K562 (cell line): ENCODE measurements around the gene CEACAM20. TPM values are rescaled to one million over a fixed set of nuclear protein-coding genes. Genes with fewer than 3 reads are reported as not detected.

Source experiments
- ATAC-seq: fragments of 200-7000 bp; cut with Tn5 transposase; 3 replicates; pipeline ENCODE4 v1.9.1; 2020; ENCODE audit warnings: moderate library complexity
- BruUV-seq: library from RNA; stranded (reverse); fragments of 400-500 nt; replicated peaks from 2 replicates; lab custom pipeline; 2021; lab: Mats Ljungman, UMichigan
- CTCF ChIA-PET: fragments of 300-600 bp; formaldehyde crosslinking; extraction: SDS; loops from one replicate; lab custom pipeline; 2021; ENCODE audit warnings: low intra/inter-chr PET ratio; lab: Yijun Ruan, JAX
- POLR2A ChIA-PET: fragments of 300-600, 350-650 bp; sonication (Branson Sonifier 250); formaldehyde crosslinking; extraction: SDS; loops from one replicate; lab custom pipeline; 2021; ENCODE audit warnings: antibody characterized with exemption, inconsistent platforms; lab: Yijun Ruan, JAX
- DNase-seq, 4 experiments: peaks; one replicate each; pipeline versions ENCODE4 v3.0.0 to v3.0.0-alpha.2; 2011 to 2018; ENCODE audit warnings: low spot score in 3 of 4, mixed read lengths in 3 of 4; ENCODE audit errors: extremely low read depth in 1 of 4
- FAIRE-seq: peaks from 2 replicates; lab custom pipeline; 2011; peaks lifted over from hg19 to GRCh38; lab: Jason Lieb, UNC
- H2AFZ ChIP-seq: 2 replicates; pipeline ENCODE4 v1.6.0; 2011; ENCODE audit warnings: low read depth, low read length, control low read depth, inconsistent platforms
- H3K27ac ChIP-seq: fragments of 200-600 bp; 3 replicates; pipeline ENCODE4 v1.8.0; 2011; ENCODE audit warnings: low read depth, mild to moderate bottlenecking, control low read depth, inconsistent platforms, low read length, moderate library complexity, mixed read lengths; ENCODE audit errors: extremely low read depth
- H3K27me3 ChIP-seq, 2 experiments: fragments of 300-600 bp in 1 of 2; 2 replicates in 1 of 2; 3 replicates in 1 of 2; pipeline versions ENCODE4 v1.6.0 to v1.8.0; 2011; ENCODE audit warnings: inconsistent platforms in 2 of 2, low read length in 2 of 2, mild to moderate bottlenecking in 1 of 2, mixed read lengths in 1 of 2, moderate library complexity in 1 of 2; ENCODE audit not compliant: control insufficient read depth in 2 of 2, insufficient read depth in 2 of 2
- H3K36me3 ChIP-seq: fragments of 300-600 bp; 3 replicates; pipeline ENCODE4 v1.8.0; 2011; ENCODE audit warnings: mild to moderate bottlenecking, low read length, inconsistent platforms; ENCODE audit not compliant: control insufficient read depth, insufficient read depth
- H3K4me1 ChIP-seq, 2 experiments: fragments of 200-600 bp in 1 of 2; replicated peaks in 1 of 2; 2 replicates in 1 of 2; 3 replicates in 1 of 2; pipeline versions ENCODE4 v1.5.1 to v1.8.0; 2011; ENCODE audit warnings: inconsistent platforms in 2 of 2, low read length in 2 of 2, mild to moderate bottlenecking in 1 of 2, mixed read lengths in 1 of 2, moderate library complexity in 1 of 2; ENCODE audit not compliant: control insufficient read depth in 2 of 2, insufficient read depth in 2 of 2
- H3K4me2 ChIP-seq: 2 replicates; pipeline ENCODE4 v1.6.1; 2011; ENCODE audit warnings: low read length, control low read depth, inconsistent platforms, mixed read lengths; ENCODE audit not compliant: insufficient read depth
- H3K4me3 ChIP-seq: fragments of 200-600 bp; sonication (generic), shearing (Covaris generic); 2 replicates; pipeline ENCODE4 v1.5.1; 2016; ENCODE audit warnings: control low read depth, inconsistent platforms
- H3K79me2 ChIP-seq: fragments of 200-600 bp; 3 replicates; pipeline ENCODE4 v1.8.0; 2011; ENCODE audit warnings: low read length, inconsistent platforms; ENCODE audit not compliant: control insufficient read depth, insufficient read depth
- H3K9ac ChIP-seq, 2 experiments: 2 replicates each; pipeline versions ENCODE4 v1.6.0 to v1.6.1; 2011; ENCODE audit warnings: low read depth in 2 of 2, low read length in 2 of 2, control low read depth in 1 of 2, inconsistent platforms in 1 of 2, mild to moderate bottlenecking in 1 of 2, mixed read lengths in 1 of 2; ENCODE audit not compliant: insufficient read depth in 1 of 2
- H3K9me1 ChIP-seq: one replicate; pipeline ENCODE4 v1.6.0; 2011; ENCODE audit warnings: inconsistent platforms, mild to moderate bottlenecking, low read length, moderate library complexity; ENCODE audit not compliant: control insufficient read depth, insufficient read depth
- H3K9me3 ChIP-seq: replicated peaks from 2 replicates; pipeline ENCODE4 v1.5.1; 2011; ENCODE audit warnings: low read depth, low read length, inconsistent platforms; ENCODE audit not compliant: control insufficient read depth, insufficient read depth
- H4K20me1 ChIP-seq: replicated peaks from 2 replicates; pipeline ENCODE4 v1.6.1; 2011; ENCODE audit warnings: low read length, inconsistent platforms, mixed read lengths; ENCODE audit not compliant: control insufficient read depth, insufficient read depth
- ATF7 ChIP-seq: fragments of 450-650 bp; IDR thresholded peaks from 2 replicates; pipeline ENCODE4 v1.7.1; 2014; ENCODE audit warnings: mild to moderate bottlenecking, moderate library complexity
- ELF2 ChIP-seq: fragments of 250-450 bp; sonication (Bioruptor Pico); IDR thresholded peaks from 2 replicates; pipeline ENCODE4 v1.5.0; 2021; ENCODE audit warnings: mild to moderate bottlenecking
- ELF4 ChIP-seq: fragments of 450-650 bp; formaldehyde crosslinking; IDR thresholded peaks from 2 replicates; pipeline ENCODE4 v1.4.0; 2022; ENCODE audit warnings: missing genetic modification characterization
- NFRKB ChIP-seq: fragments of 450-650 bp; IDR thresholded peaks from 2 replicates; pipeline ENCODE4 v1.6.1; 2016; ENCODE audit warnings: low read depth
- TFAM ChIP-seq: fragments of 250-450 bp; sonication (Bioruptor Pico); conservative IDR thresholded peaks from 2 replicates; pipeline ENCODE4 v1.5.0; 2021; ENCODE audit warnings: mild to moderate bottlenecking, moderate library complexity
- WGBS: fragments of 100-300 bp; shearing (Covaris generic); methylation state at CpG from one replicate; pipeline ENCODE4 v1.1.6; 2016; ENCODE audit warnings: low coverage, mixed read lengths; ENCODE audit not compliant: insufficient coverage; ENCODE audit errors: missing lambda C conversion rate; 5-methylcytosine and 5-hydroxymethylcytosine counted together
- in situ Hi-C: fragments of 300-500 bp; cut with MboI; formaldehyde crosslinking; loops from 4 replicates; pipeline ENCODE4 v1.15.0; 2018; ENCODE audit warnings: inconsistent platforms, mixed read lengths
- intact Hi-C: fragments of 100-400 bp; cut with micrococcal nuclease; formaldehyde crosslinking; loops from 2 replicates; pipeline ENCODE4 v1.14.2; 2022
- polyA plus RNA-seq, 8 experiments: library from polyadenylated mRNA; depleted of rRNA in 4 of 8; stranded (reverse) in 5 of 8; unstranded in 3 of 8; fragments of >200 nt; fragmentation: Nextera tagmentation in 2 of 8; fragmentation: Illumina TruSeq in 1 of 8; extraction: Ambion mirVana in 2 of 8; extraction: Trizol in 1 of 8; gene quantifications; 2 replicates each; pipeline versions ENCODE4 v1.2.1 to v1.2.3, GENCODE V29; 2011 to 2014; ENCODE audit warnings: inconsistent platforms in 1 of 8, missing spikeins in 1 of 8
- total RNA-seq, 7 experiments: library from RNA; depleted of rRNA in 6 of 7; stranded (reverse); fragments of >200 nt in 6 of 7; fragmentation: Illumina TruSeq in 2 of 7; extraction: Trizol in 2 of 7; gene quantifications; 2 replicates each; pipeline versions ENCODE4 v1.2.1 to v1.2.3, GENCODE V29; 2011 to 2021; ENCODE audit warnings: low replicate concordance in 1 of 7
- TF ChIP-seq, protein P1 (sequence below): sonication (generic); formaldehyde crosslinking; IDR thresholded peaks from 2 replicates; pipeline ENCODE4 v1.5.0; 2020; ENCODE audit warnings: missing genetic modification reagents
- TF ChIP-seq, protein P2 (sequence below): IDR thresholded peaks from 3 replicates; pipeline ENCODE4 v1.6.1; 2011; ENCODE audit warnings: borderline replicate concordance, mild to moderate bottlenecking, moderate library complexity; ENCODE audit not compliant: insufficient read length; ENCODE audit errors: extremely low read depth
- TF ChIP-seq, protein P3 (sequence below): fragments of 450-650 bp; formaldehyde crosslinking; IDR thresholded peaks from 2 replicates; pipeline ENCODE4 v1.4.0; 2022; ENCODE audit warnings: missing genetic modification characterization

Gene CEACAM20
- total and polyA plus RNA-seq, 9 of the 15 experiments (the other 6 are each of a cell fraction or from before 2014, with no cell fraction given): not detected

DNA sequence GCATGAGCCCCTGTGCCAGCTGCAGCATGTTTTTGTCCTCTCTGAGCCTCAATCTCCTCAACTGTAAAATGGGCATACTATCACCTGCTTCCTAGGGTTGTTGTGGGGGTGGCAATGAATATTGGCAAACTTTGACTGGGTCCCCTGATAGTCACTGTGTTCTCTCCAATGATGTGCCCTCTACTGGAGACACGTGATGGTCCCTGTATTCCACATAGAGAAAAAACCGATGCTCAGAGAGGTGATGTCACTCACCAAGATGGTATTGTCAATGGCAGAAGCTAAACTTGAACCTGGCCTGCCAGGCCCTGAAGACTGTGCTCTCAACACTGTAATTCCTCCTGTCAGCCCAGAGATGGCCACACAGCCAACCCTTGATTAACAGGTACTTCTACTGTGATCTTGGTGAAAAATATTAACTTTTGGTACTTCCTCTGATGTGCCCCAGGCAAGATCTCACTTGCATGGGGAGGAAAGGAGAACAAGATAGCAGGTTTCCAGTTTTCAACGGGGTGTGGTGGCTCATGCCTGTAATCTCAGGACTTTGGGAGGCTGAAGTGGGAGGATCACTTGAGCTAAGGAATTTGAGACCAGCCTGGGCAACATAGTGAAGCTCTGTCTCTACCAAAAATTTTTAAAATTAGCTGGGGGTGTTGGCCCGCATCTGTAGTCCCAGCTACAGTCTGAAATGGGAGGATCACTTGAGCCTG lies 3.6 kb downstream of the CEACAM20 start:
- ATAC-seq (peak; percentile 64; the same call in 2 of the 3 replicates), DNase-seq (no peak), FAIRE-seq (no peak)
- intact Hi-C loops: no loop called here
- no peaks in the 10 kb centered on the region for H3K9me3 ChIP-seq
- in situ Hi-C loops: no loop called here
- no peak overlapping the region for H3K4me3 ChIP-seq
- H3K27me3 ChIP-seq: peaks cover 17 to 51% of the 10 kb centered on the region in 2 experiments; a peak in 4 of 5 replicates
- no peaks in the 10 kb centered on the region for H4K20me1 ChIP-seq
- no TSS peak for BruUV-seq
- CTCF ChIA-PET: no interaction called here
- no peaks in the 10 kb centered on the region for H3K9me1 ChIP-seq
- H3K27ac ChIP-seq: no peak overlapping the region
- H2AFZ ChIP-seq: no peak overlapping the region
- no peaks in the 10 kb centered on the region for H3K79me2 ChIP-seq
- TF ChIP-seq ELF2 (CRISPR knock-in tag) (no peak), ATF7 (peak; percentile 17; the same call in 1 of the 2 replicates)
- TF ChIP-seq, protein P1, sequence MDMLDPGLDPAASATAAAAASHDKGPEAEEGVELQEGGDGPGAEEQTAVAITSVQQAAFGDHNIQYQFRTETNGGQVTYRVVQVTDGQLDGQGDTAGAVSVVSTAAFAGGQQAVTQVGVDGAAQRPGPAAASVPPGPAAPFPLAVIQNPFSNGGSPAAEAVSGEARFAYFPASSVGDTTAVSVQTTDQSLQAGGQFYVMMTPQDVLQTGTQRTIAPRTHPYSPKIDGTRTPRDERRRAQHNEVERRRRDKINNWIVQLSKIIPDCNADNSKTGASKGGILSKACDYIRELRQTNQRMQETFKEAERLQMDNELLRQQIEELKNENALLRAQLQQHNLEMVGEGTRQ (CRISPR knock-in tag): 0 out of 2 replicates have a peak, but pooled peaks have one; percentile 34
- TF ChIP-seq, all 486 proteins: peak for 2
- POLR2A ChIA-PET: interaction anchor here (0.6 to 1.1 kb wide), 4 partner anchors 9 to 222 kb away, joined by 3 to 4 read pairs (median 4); partner anchors contain the start of gene ZNF235
- 2% methylated on average over 4 of the region's 4 CpGs for WGBS
- no peak overlapping the region for H3K9ac ChIP-seq
- H3K4me1 ChIP-seq: no peaks in the 10 kb centered on the region
- H3K36me3 ChIP-seq: no peaks in the 10 kb centered on the region
- no peak overlapping the region for H3K4me2 ChIP-seq

DNA sequence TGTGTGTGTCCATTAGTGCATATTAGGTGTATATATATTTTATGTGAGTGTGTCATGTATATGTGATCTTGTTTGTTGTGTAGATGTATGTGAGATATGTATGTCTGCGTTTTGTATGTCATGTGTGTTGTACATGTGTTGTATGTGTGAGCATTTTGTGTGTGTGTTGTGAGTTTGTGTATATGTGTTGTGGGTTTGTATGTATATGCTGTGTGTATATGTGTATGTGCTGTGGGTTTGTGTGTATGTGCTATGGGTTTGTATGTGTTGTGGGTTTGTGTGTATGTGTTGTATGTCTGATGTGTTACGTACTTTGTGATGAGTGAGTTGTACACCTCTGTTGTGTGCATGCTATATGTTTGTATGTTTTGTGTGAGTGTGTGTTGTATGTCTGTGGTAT lies 8.1 kb downstream of the CEACAM20 start:
- H3K9ac ChIP-seq: no peak overlapping the region
- no peak for TF ChIP-seq NFRKB
- TF ChIP-seq, protein P2, sequence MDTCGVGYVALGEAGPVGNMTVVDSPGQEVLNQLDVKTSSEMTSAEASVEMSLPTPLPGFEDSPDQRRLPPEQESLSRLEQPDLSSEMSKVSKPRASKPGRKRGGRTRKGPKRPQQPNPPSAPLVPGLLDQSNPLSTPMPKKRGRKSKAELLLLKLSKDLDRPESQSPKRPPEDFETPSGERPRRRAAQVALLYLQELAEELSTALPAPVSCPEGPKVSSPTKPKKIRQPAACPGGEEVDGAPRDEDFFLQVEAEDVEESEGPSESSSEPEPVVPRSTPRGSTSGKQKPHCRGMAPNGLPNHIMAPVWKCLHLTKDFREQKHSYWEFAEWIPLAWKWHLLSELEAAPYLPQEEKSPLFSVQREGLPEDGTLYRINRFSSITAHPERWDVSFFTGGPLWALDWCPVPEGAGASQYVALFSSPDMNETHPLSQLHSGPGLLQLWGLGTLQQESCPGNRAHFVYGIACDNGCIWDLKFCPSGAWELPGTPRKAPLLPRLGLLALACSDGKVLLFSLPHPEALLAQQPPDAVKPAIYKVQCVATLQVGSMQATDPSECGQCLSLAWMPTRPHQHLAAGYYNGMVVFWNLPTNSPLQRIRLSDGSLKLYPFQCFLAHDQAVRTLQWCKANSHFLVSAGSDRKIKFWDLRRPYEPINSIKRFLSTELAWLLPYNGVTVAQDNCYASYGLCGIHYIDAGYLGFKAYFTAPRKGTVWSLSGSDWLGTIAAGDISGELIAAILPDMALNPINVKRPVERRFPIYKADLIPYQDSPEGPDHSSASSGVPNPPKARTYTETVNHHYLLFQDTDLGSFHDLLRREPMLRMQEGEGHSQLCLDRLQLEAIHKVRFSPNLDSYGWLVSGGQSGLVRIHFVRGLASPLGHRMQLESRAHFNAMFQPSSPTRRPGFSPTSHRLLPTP: no peak
- TF ChIP-seq TFAM (CRISPR knock-in tag): no peak
- TF ChIP-seq, protein P3, sequence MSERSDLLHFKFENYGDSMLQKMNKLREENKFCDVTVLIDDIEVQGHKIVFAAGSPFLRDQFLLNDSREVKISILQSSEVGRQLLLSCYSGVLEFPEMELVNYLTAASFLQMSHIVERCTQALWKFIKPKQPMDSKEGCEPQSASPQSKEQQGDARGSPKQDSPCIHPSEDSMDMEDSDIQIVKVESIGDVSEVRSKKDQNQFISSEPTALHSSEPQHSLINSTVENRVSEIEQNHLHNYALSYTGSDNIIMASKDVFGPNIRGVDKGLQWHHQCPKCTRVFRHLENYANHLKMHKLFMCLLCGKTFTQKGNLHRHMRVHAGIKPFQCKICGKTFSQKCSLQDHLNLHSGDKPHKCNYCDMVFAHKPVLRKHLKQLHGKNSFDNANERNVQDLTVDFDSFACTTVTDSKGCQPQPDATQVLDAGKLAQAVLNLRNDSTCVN (CRISPR knock-in tag): peak; percentile 81; the same call in 1 of the 2 replicates
- peak; percentile 28; the same call in 1 of the 2 replicates for TF ChIP-seq ELF4 (CRISPR knock-in tag)
- TF ChIP-seq, all 486 proteins: peak for 2
- peaks cover 5 to 52% of the 10 kb centered on the region in 2 experiments; a peak in 4 of 5 replicates for H3K27me3 ChIP-seq
- no TSS peak for BruUV-seq
- no peak overlapping the region for H3K27ac ChIP-seq
- H3K9me1 ChIP-seq: no peaks in the 10 kb centered on the region
- no peaks in the 10 kb centered on the region for H4K20me1 ChIP-seq
- DNase-seq (no peak), ATAC-seq (no peak), FAIRE-seq (no peak)
- H3K79me2 ChIP-seq: no peaks in the 10 kb centered on the region
- H3K4me3 ChIP-seq: no peak overlapping the region
- CTCF ChIA-PET: no interaction called here
- H3K4me1 ChIP-seq: no peaks in the 10 kb centered on the region
- WGBS: 22% methylated on average over 2 of the region's 2 CpGs
- in situ Hi-C loops: no loop called here
- H3K36me3 ChIP-seq: no peaks in the 10 kb centered on the region
- no peaks in the 10 kb centered on the region; the same call in 1 of the 2 replicates for H3K9me3 ChIP-seq
- H3K4me2 ChIP-seq: no peak overlapping the region
- no peak overlapping the region for H2AFZ ChIP-seq
- POLR2A ChIA-PET: no interaction called here
- intact Hi-C loops: no loop called here
